Measurements from ENCODE around the gene RYR2. TPM values are rescaled to one million over a fixed set of nuclear protein-coding genes. Genes with fewer than 3 reads are reported as not detected.
"Not testable (repeated sequence)": the region's sequence is repeated elsewhere in the genome, so short reads cannot be mapped to it uniquely, and the experiment has no call there.

RYR2 gene
- polyA plus RNA-seq, 1 experiment = not detected

DNA sequence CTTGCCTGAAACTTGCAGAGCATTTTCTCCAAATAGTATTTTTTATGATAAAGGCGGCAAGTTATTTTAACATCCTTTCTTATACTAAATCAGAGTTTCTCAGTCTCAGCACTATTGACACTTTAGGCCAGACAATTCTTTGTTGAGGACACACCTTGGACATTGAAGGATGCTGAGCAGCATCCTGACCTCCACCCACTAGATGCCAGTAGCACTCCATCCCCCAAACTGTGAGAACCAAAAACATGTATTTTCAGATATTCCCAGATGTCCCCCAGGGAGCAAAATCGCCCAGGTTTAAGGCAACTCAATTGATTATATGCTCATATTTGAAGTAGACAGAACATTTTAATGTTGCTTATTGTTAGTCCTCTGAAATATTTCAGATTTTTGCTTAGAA is 549.4 kb downstream of the RYR2 start:
- CTCF ChIA-PET = no interaction called here
- H3K9me3 ChIP-seq (ENCODE audit: control insufficient read depth, insufficient read depth, low read length) = peaks cover 20% of the 10 kb centered on the region
- TF ChIP-seq CTCF (IDR thresholded peaks at IDR 0.05; ENCODE audit: low read depth, low read length) = no peak
- no peaks in the 10 kb centered on the region for H3K27me3 ChIP-seq (ENCODE audit: control insufficient read depth, insufficient read depth, low read length)
- no peak overlapping the region for H3K4me3 ChIP-seq (ENCODE audit: low read depth, low read length)
- no peak overlapping the region for H3K27ac ChIP-seq (ENCODE audit: low read depth, low read length)
- POLR2A ChIA-PET = no interaction called here
- no peak for DNase-seq (ENCODE audit: low read depth, low spot score)

- POLR2A ChIA-PET; CTCF ChIA-PET; H3K9me3 ChIP-seq (ENCODE audit: control insufficient read depth, insufficient read depth, low read length); H3K27ac ChIP-seq (ENCODE audit: low read depth, low read length); H3K4me3 ChIP-seq (ENCODE audit: low read depth, low read length); H3K27me3 ChIP-seq (ENCODE audit: control insufficient read depth, insufficient read depth, low read length): not testable (repeated sequence)
- peak; percentile 15 for DNase-seq (ENCODE audit: low read depth, low spot score)
Observed at GRCh38 chr1:237603036-237603568, 561.1 kb downstream of the RYR2 start.

DNA sequence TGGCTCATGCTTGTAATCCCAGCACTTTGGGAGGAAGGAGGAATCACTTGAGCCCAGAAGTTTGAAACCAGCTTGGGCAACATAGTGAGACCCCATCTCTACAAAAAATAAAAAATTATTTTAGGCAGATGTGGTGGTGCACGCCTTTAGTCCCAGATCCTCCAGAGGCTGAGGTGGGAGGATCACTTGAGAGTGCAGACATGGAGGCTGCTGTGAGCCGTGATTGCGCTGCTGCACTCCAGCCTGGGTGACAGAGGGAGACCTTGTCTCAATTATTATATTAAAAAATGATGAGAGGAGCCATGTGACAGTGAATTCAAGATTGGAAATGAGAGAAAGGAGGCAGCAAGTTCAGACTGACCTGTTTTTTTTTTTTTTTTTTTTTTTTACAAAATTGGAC is 566.4 kb downstream of the RYR2 start:
- POLR2A ChIA-PET = no interaction called here
- H3K4me3 ChIP-seq (ENCODE audit: low read depth, low read length) = no peak overlapping the region
- CTCF ChIA-PET = no interaction called here

GRCh38 chr1:237610157-237610556 is 568.2 kb downstream of the RYR2 start:
- Histone ChIP-seq H3K27me3 (ENCODE audit: control insufficient read depth, insufficient read depth, low read length) (no peaks in the 10 kb centered on the region), H3K4me3 (ENCODE audit: low read depth, low read length) (no peak overlapping the region), H3K9me3 (ENCODE audit: control insufficient read depth, insufficient read depth, low read length) (peaks cover 13% of the 10 kb centered on the region), H3K27ac (ENCODE audit: low read depth, low read length) (no peak overlapping the region)
- CTCF ChIA-PET = no interaction called here
- POLR2A ChIA-PET = no interaction called here
- no peak for TF ChIP-seq CTCF (IDR thresholded peaks at IDR 0.05; ENCODE audit: low read depth, low read length)
- no peak for DNase-seq (ENCODE audit: low read depth, low spot score)

More for the DNA sequence above, 566.4 kb downstream of the RYR2 start:
- Histone ChIP-seq H3K27me3 (ENCODE audit: control insufficient read depth, insufficient read depth, low read length) (no peaks in the 10 kb centered on the region), H3K27ac (ENCODE audit: low read depth, low read length) (no peak overlapping the region), H3K9me3 (ENCODE audit: control insufficient read depth, insufficient read depth, low read length) (peaks cover 6% of the 10 kb centered on the region)
- no peak for TF ChIP-seq CTCF (IDR thresholded peaks at IDR 0.05; ENCODE audit: low read depth, low read length)
- no peak for DNase-seq (ENCODE audit: low read depth, low spot score)

DNA sequence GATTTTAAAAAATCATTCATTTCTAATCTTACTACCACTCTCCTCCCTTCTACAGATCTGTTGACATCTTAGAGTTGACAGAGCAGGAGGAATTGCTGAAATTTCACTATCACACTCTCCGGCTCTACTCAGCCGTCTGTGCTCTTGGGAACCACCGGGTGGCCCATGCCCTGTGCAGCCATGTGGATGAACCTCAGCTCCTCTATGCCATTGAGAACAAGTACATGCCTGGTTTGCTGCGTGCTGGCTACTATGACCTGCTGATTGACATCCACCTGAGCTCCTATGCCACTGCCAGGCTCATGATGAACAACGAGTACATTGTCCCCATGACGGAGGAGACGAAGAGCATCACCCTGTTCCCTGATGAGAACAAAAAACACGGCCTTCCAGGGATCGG is 572.0 kb downstream of the RYR2 start:
- no peak overlapping the region for H3K4me3 ChIP-seq (ENCODE audit: low read depth, low read length)
- H3K27me3 ChIP-seq (ENCODE audit: control insufficient read depth, insufficient read depth, low read length) = no peaks in the 10 kb centered on the region
- POLR2A ChIA-PET = no interaction called here
- no peak for TF ChIP-seq CTCF (IDR thresholded peaks at IDR 0.05; ENCODE audit: low read depth, low read length)
- H3K27ac ChIP-seq (ENCODE audit: low read depth, low read length) = no peak overlapping the region
- CTCF ChIA-PET = no interaction called here
- DNase-seq (ENCODE audit: low read depth, low spot score) = no peak
- H3K9me3 ChIP-seq (ENCODE audit: control insufficient read depth, insufficient read depth, low read length) = peaks cover 16% of the 10 kb centered on the region

- DNase-seq (ENCODE audit: low read depth, low spot score) = no peak
- TF ChIP-seq CTCF (IDR thresholded peaks at IDR 0.05; ENCODE audit: low read depth, low read length) = no peak
- Histone ChIP-seq H3K27me3 (ENCODE audit: control insufficient read depth, insufficient read depth, low read length) (no peaks in the 10 kb centered on the region), H3K27ac (ENCODE audit: low read depth, low read length) (no peak overlapping the region), H3K9me3 (ENCODE audit: control insufficient read depth, insufficient read depth, low read length) (peaks cover 4% of the 10 kb centered on the region), H3K4me3 (ENCODE audit: low read depth, low read length) (no peak overlapping the region)
- ChIA-PET CTCF (no interaction called here), POLR2A (no interaction called here)
Observed at GRCh38 chr1:237619553-237619952, 577.6 kb downstream of the RYR2 start.

Measured in AG04450 (cell line).